ENCODE data around the gene NOL3.

Gene NOL3

DNA sequence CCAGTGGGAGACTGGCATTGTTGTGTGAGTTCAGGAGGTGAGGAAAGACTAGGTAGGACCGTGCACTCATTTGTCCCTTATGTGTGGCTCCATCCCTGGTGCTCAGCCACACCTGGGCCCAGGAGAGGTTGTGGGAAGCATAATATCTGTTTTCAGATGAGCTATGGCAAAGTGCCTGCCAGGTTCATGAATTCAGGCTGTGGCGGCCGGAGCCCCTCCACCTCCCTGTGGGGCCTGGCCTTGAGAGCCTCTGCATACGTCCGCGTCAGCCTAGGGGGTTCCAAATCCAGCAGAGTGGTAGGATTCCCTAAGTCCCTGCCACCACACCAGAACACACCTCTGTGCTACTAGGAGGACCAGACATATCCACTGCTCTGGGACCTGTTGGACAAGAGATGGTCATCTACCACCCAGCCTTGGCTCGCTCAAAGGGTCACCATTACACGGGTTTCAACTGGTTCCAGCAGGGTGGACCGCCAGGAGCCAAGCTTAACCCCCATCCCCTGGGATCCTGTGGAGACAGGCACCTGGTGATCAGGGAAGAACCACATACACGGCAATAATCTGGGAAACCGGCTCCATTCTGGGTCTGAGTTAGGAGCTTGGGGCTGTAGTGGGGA, 21.6 kb upstream of the NOL3 start:
- TF ChIP-seq, protein P1, sequence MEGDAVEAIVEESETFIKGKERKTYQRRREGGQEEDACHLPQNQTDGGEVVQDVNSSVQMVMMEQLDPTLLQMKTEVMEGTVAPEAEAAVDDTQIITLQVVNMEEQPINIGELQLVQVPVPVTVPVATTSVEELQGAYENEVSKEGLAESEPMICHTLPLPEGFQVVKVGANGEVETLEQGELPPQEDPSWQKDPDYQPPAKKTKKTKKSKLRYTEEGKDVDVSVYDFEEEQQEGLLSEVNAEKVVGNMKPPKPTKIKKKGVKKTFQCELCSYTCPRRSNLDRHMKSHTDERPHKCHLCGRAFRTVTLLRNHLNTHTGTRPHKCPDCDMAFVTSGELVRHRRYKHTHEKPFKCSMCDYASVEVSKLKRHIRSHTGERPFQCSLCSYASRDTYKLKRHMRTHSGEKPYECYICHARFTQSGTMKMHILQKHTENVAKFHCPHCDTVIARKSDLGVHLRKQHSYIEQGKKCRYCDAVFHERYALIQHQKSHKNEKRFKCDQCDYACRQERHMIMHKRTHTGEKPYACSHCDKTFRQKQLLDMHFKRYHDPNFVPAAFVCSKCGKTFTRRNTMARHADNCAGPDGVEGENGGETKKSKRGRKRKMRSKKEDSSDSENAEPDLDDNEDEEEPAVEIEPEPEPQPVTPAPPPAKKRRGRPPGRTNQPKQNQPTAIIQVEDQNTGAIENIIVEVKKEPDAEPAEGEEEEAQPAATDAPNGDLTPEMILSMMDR (conservative IDR thresholded peaks at IDR 0.05; ENCODE audit: control insufficient read depth, insufficient read depth, low read depth, low read length) = no peak
- H3K4me3 ChIP-seq (ENCODE audit: control insufficient read depth, low read depth, low read length) = no peak overlapping the region
- no peak for DNase-seq (ENCODE audit: low read depth)

DNA sequence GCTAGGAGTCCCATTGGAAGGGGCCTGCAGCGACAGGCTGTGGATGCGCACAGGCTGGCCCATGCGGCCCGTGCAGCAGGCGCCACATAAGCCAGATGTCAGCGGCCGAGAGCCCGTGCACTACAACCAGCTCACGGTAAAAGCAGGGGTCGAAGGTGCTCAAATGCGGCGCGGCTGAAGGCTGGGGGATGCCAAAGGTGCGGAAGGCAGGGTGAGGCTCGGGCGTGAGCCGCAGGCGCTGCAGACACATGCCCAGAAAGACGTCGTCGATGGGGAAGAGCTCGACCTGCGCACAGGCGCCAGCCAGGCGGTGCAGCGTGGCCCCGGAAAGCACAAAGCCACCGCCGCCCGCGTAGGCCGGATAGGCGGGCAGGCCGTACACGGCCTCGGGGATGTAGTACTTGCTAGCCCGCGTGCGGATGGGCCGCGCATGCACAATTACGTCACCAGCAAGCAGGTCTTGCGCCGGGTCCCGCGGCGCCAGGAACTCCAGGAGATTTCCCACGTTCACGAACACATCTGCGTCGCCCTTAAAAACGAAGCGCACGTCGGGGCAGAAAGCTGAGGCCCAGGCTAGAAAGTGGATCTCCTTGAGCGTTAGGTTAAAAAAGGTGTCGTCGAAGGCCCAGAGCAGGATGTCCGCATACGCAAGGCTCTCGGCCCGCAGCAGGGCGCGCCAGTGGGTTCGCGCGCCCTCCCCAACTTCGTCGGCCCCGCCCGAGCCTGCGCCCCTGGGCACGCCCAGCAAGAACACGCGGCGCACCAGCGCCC, 20.9 kb upstream of the NOL3 start:
- H3K4me3 ChIP-seq (ENCODE audit: control insufficient read depth, low read depth, low read length) = no peak overlapping the region
- TF ChIP-seq, protein P1 (conservative IDR thresholded peaks at IDR 0.05; ENCODE audit: control insufficient read depth, insufficient read depth, low read depth, low read length) = no peak
- no peak for DNase-seq (ENCODE audit: low read depth)

DNA sequence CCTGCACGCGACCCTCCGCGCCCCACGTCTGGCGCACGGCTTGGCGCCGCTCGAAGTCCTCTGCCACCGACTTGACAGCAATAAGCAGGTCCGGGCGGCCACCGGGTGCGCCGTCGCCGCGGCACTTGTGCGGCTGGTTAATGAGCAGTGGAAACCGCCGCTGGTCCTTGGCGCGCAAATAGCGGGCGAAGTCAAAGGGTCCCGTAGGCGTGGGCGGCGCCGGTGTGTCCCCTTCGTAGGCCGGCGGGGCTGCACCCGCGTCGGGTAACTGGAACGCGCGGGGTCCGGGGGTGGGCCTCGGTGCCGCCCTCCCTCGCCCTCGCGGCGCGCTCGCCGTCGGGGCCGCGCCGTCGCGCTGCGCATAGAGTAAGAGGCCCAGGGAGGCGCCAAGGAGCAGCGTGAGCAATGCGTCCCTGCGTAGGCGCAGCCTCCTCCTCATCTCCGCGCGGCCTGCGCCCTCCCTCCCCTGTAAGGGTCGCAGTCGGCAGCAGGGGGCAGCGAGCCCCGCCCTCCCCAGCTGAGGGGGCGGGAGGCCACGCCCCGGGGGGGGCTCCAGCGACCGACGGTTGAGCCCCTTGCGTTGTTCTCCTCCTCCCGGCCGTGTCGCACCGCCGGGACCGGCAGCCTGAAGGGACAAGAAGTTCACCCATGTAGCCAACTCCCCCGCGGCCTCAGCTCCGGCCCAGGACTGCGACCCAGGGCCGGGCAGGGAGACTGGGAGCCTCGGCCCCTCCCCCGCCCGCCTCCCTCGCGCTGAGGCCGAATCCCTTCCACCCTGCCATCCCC, 20.1 kb upstream of the NOL3 start:
- TF ChIP-seq, protein P1 (conservative IDR thresholded peaks at IDR 0.05; ENCODE audit: control insufficient read depth, insufficient read depth, low read depth, low read length) = no peak
- H3K4me3 ChIP-seq (ENCODE audit: control insufficient read depth, low read depth, low read length) = peak overlapping the region; percentile 55
- peak; percentile 80 for DNase-seq (ENCODE audit: low read depth)

DNA sequence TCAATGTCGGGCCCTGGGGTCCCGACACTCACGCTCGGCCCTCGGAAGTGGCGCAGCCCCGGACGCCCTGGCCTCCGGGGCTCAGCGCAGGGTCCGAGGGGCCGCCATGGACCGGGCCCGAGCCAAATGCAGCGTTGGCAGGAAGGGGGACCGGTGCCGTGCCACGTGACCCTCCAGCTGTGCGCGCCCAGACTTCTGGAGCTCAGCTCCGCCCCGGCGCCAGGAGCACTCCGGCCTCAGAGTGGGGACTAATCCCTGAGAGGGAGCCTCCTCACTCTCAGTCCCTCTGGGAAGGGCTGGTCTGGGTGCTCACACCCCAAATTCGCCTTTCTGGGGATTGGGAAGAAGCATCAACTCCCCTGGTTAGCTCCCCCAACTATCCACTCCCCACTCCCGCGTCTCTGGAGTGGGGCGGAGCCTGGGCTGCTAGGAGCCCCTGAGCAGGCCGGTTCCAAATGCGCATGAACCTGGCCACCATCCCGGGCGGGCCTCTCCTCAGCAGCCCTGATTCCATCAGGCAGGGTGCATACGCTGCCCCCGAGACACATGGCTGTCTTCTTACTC, 19.4 kb upstream of the NOL3 start, which contains the start of gene B3GNT9:
Gene B3GNT9, minus strand, starts transcription at position 166 of the 564 bp plus-strand sequence. CDS start 513 bp downstream, outside the sequence.
- peak within 1 kb of the TSS; percentile 55 for H3K4me3 ChIP-seq (ENCODE audit: control insufficient read depth, low read depth, low read length)
- TF ChIP-seq, protein P1 (conservative IDR thresholded peaks at IDR 0.05; ENCODE audit: control insufficient read depth, insufficient read depth, low read depth, low read length) = no peak
- DNase-seq (ENCODE audit: low read depth) = peak; percentile 68

DNA sequence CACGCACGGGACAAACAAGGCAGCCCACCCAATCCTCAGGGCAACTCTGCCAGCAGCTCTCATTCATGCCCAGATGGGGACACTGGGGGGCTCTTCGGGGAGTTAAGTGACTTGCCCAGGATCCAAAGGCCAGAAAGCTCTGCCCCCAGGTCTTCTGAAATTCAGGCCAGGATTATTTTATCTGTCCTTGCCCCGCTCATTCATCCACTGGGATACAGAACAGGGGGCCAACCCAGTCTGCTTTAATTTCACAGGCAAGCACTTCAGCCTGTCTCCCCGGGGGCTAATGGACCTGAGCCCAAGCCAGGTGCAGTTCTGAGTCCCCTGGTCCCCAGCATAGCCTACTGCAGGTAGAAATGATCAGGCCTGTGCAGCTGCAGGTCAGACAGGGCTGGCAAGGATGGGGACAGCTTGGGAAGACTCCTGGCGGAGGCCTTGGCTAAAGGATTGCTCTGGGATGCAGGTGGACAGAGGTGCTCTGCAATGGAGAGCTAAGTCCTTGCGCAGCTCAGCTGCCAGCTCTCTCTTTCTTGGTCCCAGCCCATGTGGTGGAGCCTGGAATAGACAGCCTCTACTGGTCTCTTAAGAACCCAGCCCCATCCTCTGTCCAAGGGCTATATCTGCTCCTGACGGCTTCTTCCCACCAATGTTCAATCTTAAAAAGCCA, 18.8 kb upstream of the NOL3 start:
- TF ChIP-seq, protein P1 (conservative IDR thresholded peaks at IDR 0.05; ENCODE audit: control insufficient read depth, insufficient read depth, low read depth, low read length) = no peak
- no peak for DNase-seq (ENCODE audit: low read depth)
- H3K4me3 ChIP-seq (ENCODE audit: control insufficient read depth, low read depth, low read length) = peak overlapping the region; percentile 55
